Measurements from ENCODE around the gene PNMA8B.

DNA sequence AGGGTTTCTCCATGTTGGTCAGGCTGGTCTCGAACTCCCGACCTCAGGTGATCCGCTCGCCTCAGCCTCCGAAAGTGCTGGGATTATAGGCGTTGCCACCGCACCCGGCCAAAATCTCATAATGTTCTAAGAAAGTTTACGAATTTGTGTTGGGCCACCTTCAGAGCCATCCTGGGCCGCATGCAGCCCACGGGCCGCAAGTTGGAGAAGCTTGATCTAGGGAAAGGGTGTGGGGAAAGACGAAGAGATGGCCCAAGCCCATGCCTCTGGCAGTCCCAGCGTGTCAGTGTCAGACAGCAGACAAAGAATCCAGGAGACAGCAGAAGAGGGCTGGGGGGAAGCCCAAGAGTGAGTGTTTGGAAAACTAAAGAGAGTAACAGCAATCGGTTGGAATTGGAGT is 49.6 kb downstream of the PNMA8B start:
- no peak for TF ChIP-seq EZH2 (IDR thresholded peaks at IDR 0.05; ENCODE audit: insufficient read depth, poor library complexity, severe bottlenecking)
- TF ChIP-seq EZH2phosphoT487 (IDR thresholded peaks at IDR 0.05; ENCODE audit: insufficient read depth, low read depth) = no peak
